Measurements from ENCODE around the gene PPP1R7.

DNA sequence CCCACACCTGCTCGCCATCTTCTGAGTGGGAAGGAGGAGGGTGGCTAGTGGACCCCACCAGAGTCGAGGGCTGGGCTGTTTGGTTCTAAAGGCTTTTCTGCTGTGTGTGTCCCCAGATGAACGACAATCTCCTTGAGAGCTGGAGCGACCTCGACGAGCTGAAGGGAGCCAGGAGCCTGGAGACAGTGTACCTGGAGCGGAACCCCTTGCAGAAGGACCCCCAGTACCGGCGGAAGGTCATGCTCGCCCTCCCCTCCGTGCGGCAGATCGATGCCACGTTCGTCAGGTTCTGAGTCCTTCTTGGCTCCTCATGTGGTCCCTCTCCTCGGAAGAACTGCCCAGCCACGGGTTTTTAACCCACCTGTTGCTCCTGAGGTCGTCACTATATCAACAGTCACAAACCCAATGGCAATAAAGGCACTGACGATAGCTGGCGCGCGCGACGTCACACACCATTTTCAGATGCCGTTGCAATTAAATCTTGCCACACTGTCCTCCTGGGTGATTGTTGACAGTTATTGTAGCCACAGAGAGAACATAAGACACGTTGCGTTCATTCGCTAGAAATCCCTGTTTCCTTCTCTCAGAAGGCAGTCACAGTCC lies 32.4 kb downstream of the PPP1R7 start:
- TF ChIP-seq, protein P1, sequence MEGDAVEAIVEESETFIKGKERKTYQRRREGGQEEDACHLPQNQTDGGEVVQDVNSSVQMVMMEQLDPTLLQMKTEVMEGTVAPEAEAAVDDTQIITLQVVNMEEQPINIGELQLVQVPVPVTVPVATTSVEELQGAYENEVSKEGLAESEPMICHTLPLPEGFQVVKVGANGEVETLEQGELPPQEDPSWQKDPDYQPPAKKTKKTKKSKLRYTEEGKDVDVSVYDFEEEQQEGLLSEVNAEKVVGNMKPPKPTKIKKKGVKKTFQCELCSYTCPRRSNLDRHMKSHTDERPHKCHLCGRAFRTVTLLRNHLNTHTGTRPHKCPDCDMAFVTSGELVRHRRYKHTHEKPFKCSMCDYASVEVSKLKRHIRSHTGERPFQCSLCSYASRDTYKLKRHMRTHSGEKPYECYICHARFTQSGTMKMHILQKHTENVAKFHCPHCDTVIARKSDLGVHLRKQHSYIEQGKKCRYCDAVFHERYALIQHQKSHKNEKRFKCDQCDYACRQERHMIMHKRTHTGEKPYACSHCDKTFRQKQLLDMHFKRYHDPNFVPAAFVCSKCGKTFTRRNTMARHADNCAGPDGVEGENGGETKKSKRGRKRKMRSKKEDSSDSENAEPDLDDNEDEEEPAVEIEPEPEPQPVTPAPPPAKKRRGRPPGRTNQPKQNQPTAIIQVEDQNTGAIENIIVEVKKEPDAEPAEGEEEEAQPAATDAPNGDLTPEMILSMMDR (IDR thresholded peaks at IDR 0.05; ENCODE audit: low read depth, low read length, missing input control) = no peak
- TF ChIP-seq JUND (IDR thresholded peaks at IDR 0.05) (no peak), RXRA (IDR thresholded peaks at IDR 0.05) (no peak), TAF1 (conservative IDR thresholded peaks at IDR 0.05) (no peak), EGR1 (IDR thresholded peaks at IDR 0.05; ENCODE audit: low read depth in 2 of 2) (no peak)
- TF ChIP-seq, protein P2, sequence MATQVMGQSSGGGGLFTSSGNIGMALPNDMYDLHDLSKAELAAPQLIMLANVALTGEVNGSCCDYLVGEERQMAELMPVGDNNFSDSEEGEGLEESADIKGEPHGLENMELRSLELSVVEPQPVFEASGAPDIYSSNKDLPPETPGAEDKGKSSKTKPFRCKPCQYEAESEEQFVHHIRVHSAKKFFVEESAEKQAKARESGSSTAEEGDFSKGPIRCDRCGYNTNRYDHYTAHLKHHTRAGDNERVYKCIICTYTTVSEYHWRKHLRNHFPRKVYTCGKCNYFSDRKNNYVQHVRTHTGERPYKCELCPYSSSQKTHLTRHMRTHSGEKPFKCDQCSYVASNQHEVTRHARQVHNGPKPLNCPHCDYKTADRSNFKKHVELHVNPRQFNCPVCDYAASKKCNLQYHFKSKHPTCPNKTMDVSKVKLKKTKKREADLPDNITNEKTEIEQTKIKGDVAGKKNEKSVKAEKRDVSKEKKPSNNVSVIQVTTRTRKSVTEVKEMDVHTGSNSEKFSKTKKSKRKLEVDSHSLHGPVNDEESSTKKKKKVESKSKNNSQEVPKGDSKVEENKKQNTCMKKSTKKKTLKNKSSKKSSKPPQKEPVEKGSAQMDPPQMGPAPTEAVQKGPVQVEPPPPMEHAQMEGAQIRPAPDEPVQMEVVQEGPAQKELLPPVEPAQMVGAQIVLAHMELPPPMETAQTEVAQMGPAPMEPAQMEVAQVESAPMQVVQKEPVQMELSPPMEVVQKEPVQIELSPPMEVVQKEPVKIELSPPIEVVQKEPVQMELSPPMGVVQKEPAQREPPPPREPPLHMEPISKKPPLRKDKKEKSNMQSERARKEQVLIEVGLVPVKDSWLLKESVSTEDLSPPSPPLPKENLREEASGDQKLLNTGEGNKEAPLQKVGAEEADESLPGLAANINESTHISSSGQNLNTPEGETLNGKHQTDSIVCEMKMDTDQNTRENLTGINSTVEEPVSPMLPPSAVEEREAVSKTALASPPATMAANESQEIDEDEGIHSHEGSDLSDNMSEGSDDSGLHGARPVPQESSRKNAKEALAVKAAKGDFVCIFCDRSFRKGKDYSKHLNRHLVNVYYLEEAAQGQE (IDR thresholded peaks at IDR 0.05) = no peak
- TF ChIP-seq, protein P3, sequence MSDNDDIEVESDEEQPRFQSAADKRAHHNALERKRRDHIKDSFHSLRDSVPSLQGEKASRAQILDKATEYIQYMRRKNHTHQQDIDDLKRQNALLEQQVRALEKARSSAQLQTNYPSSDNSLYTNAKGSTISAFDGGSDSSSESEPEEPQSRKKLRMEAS (IDR thresholded peaks at IDR 0.05) = no peak

Data from liver (tissue), 3 donors.